H9 (cell line): ENCODE measurements around the gene MARF1. TPM values are rescaled to one million over a fixed set of nuclear protein-coding genes. Genes with fewer than 3 reads are reported as not detected.
A peak's percentile ranks its signal among the peaks of the same experiment; 100 is the strongest.

Experiments used
- DNase-seq: peaks from one replicate; pipeline ENCODE4 v3.0.0-alpha.2; 2017
- H2AFZ ChIP-seq: one replicate; pipeline ENCODE4 v1.6.1; 2013; ENCODE audit warnings: mild to moderate bottlenecking, low read length, control low read depth, moderate library complexity
- H2AK5ac ChIP-seq: 2 replicates; pipeline ENCODE4 v1.6.1; 2013; ENCODE audit warnings: low read length, control low read depth, mixed read lengths; ENCODE audit not compliant: insufficient read length
- H2BK120ac ChIP-seq: one replicate; pipeline ENCODE4 v1.6.1; 2013; ENCODE audit warnings: low read depth, mild to moderate bottlenecking, low read length, control low read depth, inconsistent platforms; ENCODE audit not compliant: poor library complexity, severe bottlenecking
- H2BK12ac ChIP-seq: 2 replicates; pipeline ENCODE4 v1.6.1; 2013; ENCODE audit warnings: low read length, control low read depth, mixed read lengths, low read depth; ENCODE audit not compliant: insufficient read length
- H2BK15ac ChIP-seq: 2 replicates; pipeline ENCODE4 v1.6.1; 2013; ENCODE audit warnings: low read depth, low read length, control low read depth
- H2BK20ac ChIP-seq: one replicate; pipeline ENCODE4 v1.6.1; 2013; ENCODE audit warnings: low read depth, mild to moderate bottlenecking, low read length, control low read depth, inconsistent platforms; ENCODE audit not compliant: poor library complexity, severe bottlenecking
- H2BK5ac ChIP-seq: 2 replicates; pipeline ENCODE4 v1.6.1; 2013; ENCODE audit warnings: low read length, control low read depth, mixed read lengths; ENCODE audit not compliant: insufficient read length
- H3K14ac ChIP-seq: 2 replicates; pipeline ENCODE4 v1.6.1; 2013; ENCODE audit warnings: low read length, control low read depth; ENCODE audit not compliant: insufficient read depth
- H3K18ac ChIP-seq: 2 replicates; pipeline ENCODE4 v1.6.1; 2013; ENCODE audit warnings: low read depth, mild to moderate bottlenecking, mixed read lengths, low read length, control low read depth; ENCODE audit not compliant: insufficient read length
- H3K23ac ChIP-seq: 2 replicates; pipeline ENCODE4 v1.6.1; 2013; ENCODE audit warnings: low read length, control low read depth, mixed read lengths, low read depth; ENCODE audit not compliant: insufficient read length
- H3K23me2 ChIP-seq: 2 replicates; pipeline ENCODE4 v1.6.1; 2013; ENCODE audit warnings: low read depth, mild to moderate bottlenecking, mixed read lengths, low read length, control low read depth; ENCODE audit not compliant: insufficient read length, poor library complexity, severe bottlenecking
- H3K27ac ChIP-seq: 2 replicates; pipeline ENCODE4 v1.5.1; 2013; ENCODE audit warnings: low read length, control low read depth, mixed read lengths, low read depth; ENCODE audit not compliant: insufficient read length
- H3K27me3 ChIP-seq: 2 replicates; pipeline ENCODE4 v1.6.1; 2013; ENCODE audit warnings: low read length, control low read depth, inconsistent platforms; ENCODE audit not compliant: insufficient read depth
- H3K4ac ChIP-seq: 2 replicates; pipeline ENCODE4 v1.6.1; 2013; ENCODE audit warnings: low read depth, mild to moderate bottlenecking, control low read depth, inconsistent platforms, low read length, moderate library complexity
- H3K4me1 ChIP-seq: 2 replicates; pipeline ENCODE4 v1.6.1; 2013; ENCODE audit warnings: low read length, control low read depth, inconsistent platforms; ENCODE audit not compliant: insufficient read depth
- H3K4me2 ChIP-seq: 2 replicates; pipeline ENCODE4 v1.6.1; 2013; ENCODE audit warnings: low read length, control low read depth, mixed read lengths; ENCODE audit not compliant: insufficient read length, insufficient read depth
- H3K56ac ChIP-seq: 2 replicates; pipeline ENCODE4 v1.6.1; 2013; ENCODE audit warnings: low read depth, mild to moderate bottlenecking, mixed read lengths, low read length, control low read depth; ENCODE audit not compliant: insufficient read length
- H3K79me1 ChIP-seq: 2 replicates; pipeline ENCODE4 v1.6.1; 2013; ENCODE audit warnings: low read depth, mild to moderate bottlenecking, moderate library complexity, low read length, control low read depth, inconsistent platforms; ENCODE audit not compliant: insufficient read depth, poor library complexity, severe bottlenecking
- H3K79me2 ChIP-seq: 2 replicates; pipeline ENCODE4 v1.6.1; 2013; ENCODE audit warnings: low read length, control low read depth, inconsistent platforms; ENCODE audit not compliant: insufficient read depth
- H3K9ac ChIP-seq: 2 replicates; pipeline ENCODE4 v1.6.1; 2013; ENCODE audit warnings: low read length, control low read depth, mixed read lengths; ENCODE audit not compliant: insufficient read length; ENCODE audit errors: extremely low read depth
- H3K9me3 ChIP-seq: one replicate; pipeline ENCODE4 v1.6.1; 2013; ENCODE audit warnings: low read depth, low read length, inconsistent platforms; ENCODE audit not compliant: control insufficient read depth
- H3T11ph ChIP-seq: one replicate; pipeline ENCODE4 v1.6.1; 2013; ENCODE audit warnings: mild to moderate bottlenecking, low read length, control low read depth, inconsistent platforms
- H4K20me1 ChIP-seq: one replicate; pipeline ENCODE4 v1.6.1; 2013; ENCODE audit not compliant: control insufficient read depth, insufficient read length, insufficient read depth
- H4K5ac ChIP-seq: 2 replicates; pipeline ENCODE4 v1.6.1; 2013; ENCODE audit warnings: low read depth, mild to moderate bottlenecking, mixed read lengths, low read length, control low read depth; ENCODE audit not compliant: insufficient read length
- H4K8ac ChIP-seq: replicated peaks from 2 replicates; pipeline ENCODE4 v1.6.1; 2013; ENCODE audit warnings: low read length, control low read depth, mixed read lengths, low read depth; ENCODE audit not compliant: insufficient read length
- H4K91ac ChIP-seq: 2 replicates; pipeline ENCODE4 v1.6.1; 2013; ENCODE audit warnings: low read depth, mild to moderate bottlenecking, moderate library complexity, mixed read lengths, low read length, control low read depth; ENCODE audit not compliant: insufficient read length
- H3K27ac Mint-ChIP-seq, 3 experiments: 2 replicates in 2 of 3; 3 replicates in 1 of 3; pipeline ENCODE4 v1.8.0; 2020 to 2021; ENCODE audit warnings: mixed read lengths in 3 of 3, mild to moderate bottlenecking in 1 of 3, moderate library complexity in 1 of 3
- H3K27me3 Mint-ChIP-seq: 2 replicates; pipeline ENCODE4 v1.8.0; 2021; ENCODE audit warnings: low read depth, mild to moderate bottlenecking, moderate library complexity, mixed read lengths
- H3K36me3 Mint-ChIP-seq, 3 experiments: 2 replicates in 2 of 3; 3 replicates in 1 of 3; pipeline ENCODE4 v1.8.0; 2020 to 2021; ENCODE audit warnings: low read depth in 3 of 3, mixed read lengths in 3 of 3; ENCODE audit not compliant: insufficient read depth in 1 of 3
- H3K4me1 Mint-ChIP-seq, 2 experiments: 2 replicates each; pipeline ENCODE4 v1.8.0; 2020; ENCODE audit warnings: mixed read lengths in 2 of 2
- H3K4me3 Mint-ChIP-seq, 2 experiments: 2 replicates in 1 of 2; 3 replicates in 1 of 2; pipeline ENCODE4 v1.8.0; 2020 to 2021; ENCODE audit warnings: mild to moderate bottlenecking in 2 of 2, mixed read lengths in 2 of 2, moderate library complexity in 1 of 2
- H3K9me3 Mint-ChIP-seq, 2 experiments: 2 replicates in 1 of 2; 3 replicates in 1 of 2; pipeline ENCODE4 v1.8.0; 2020; ENCODE audit warnings: mild to moderate bottlenecking in 2 of 2, mixed read lengths in 2 of 2, moderate library complexity in 1 of 2
- CTCF ChIP-seq: fragments of 200-600 bp; sonication (generic); conservative IDR thresholded peaks from 3 replicates; pipeline ENCODE4 v1.8.0; 2021; ENCODE audit warnings: antibody characterized with exemption, mild to moderate bottlenecking
- WGBS: extraction: QIAGEN DNeasy Blood & Tissue Kit; methylation state at CpG from one replicate; pipeline ENCODE4 v1.1.7; 2013; ENCODE audit warnings: missing lambda C conversion rate, low lambda C conversion rate, mixed read lengths; ENCODE audit not compliant: insufficient read length; ENCODE audit errors: extremely low coverage; 5-methylcytosine and 5-hydroxymethylcytosine counted together
- total RNA-seq: library from RNA; stranded (reverse); gene quantifications from 2 replicates; pipeline ENCODE4 v1.2.1, GENCODE V29; 2021

The MARF1 gene
- total RNA-seq, 1 experiment from 2014 or later, result 23.3 TPM

- H3K9me3 ChIP-seq, result no peaks in the 10 kb centered on the region
- H3K4me1 ChIP-seq, result no peaks in the 10 kb centered on the region
- no peak for TF ChIP-seq CTCF
- no CpG with 5 or more reads among the region's 14 CpGs for WGBS
- Mint-ChIP-seq H3K27ac (no peak overlapping the region), H3K4me3 (peak overlapping the region in 1 of 2 experiments; percentile 17; a peak in 2 of 5 replicates), H3K9me3 (0 out of 5 replicates have a peak, but pooled peaks cover 0 to 2% of the 10 kb centered on the region in 2 experiments), H3K36me3 (peaks cover 0 to 11% (median 6%) of the 10 kb centered on the region in 3 experiments; a peak in 4 of 7 replicates), H3K4me1 (peaks cover 7 to 9% of the 10 kb centered on the region in 2 experiments; a peak in 3 of 4 replicates), H3K27me3 (no peaks in the 10 kb centered on the region)
- no peak overlapping the region for H2BK120ac ChIP-seq
- H2BK12ac ChIP-seq, result no peak overlapping the region
- peaks cover 6% of the 10 kb centered on the region for H3K23me2 ChIP-seq
- no peaks in the 10 kb centered on the region for H3K79me2 ChIP-seq
- H2AFZ ChIP-seq, result no peak overlapping the region
- H4K5ac ChIP-seq, result no peak overlapping the region
- H2BK20ac ChIP-seq, result no peak overlapping the region
- H3K4ac ChIP-seq, result no peak overlapping the region
- H3K18ac ChIP-seq, result no peak overlapping the region
- peaks cover 11% of the 10 kb centered on the region for H3K79me1 ChIP-seq
- H4K8ac ChIP-seq, result no peak overlapping the region
- no peak overlapping the region for H3T11ph ChIP-seq
- H4K91ac ChIP-seq, result no peak overlapping the region
- no peak overlapping the region for H3K23ac ChIP-seq
- no peak overlapping the region for H3K4me2 ChIP-seq
- H3K56ac ChIP-seq, result no peak overlapping the region
- no peak overlapping the region for H2AK5ac ChIP-seq
- no peak overlapping the region for H3K9ac ChIP-seq
- H3K27ac ChIP-seq, result no peak overlapping the region
- no peak overlapping the region for H2BK5ac ChIP-seq
- peaks cover 2% of the 10 kb centered on the region for H4K20me1 ChIP-seq
- H2BK15ac ChIP-seq, result no peak overlapping the region
- H3K27me3 ChIP-seq, result no peaks in the 10 kb centered on the region
- DNase-seq, result no peak
- H3K14ac ChIP-seq, result no peak overlapping the region
Measured at GRCh38 chr16:15652293-15653001, 9.5 kb upstream of the MARF1 start.
